GM12891 (cell line): Measurements from ENCODE around the gene BPIFA2.
"Not testable (repeated sequence)": the region's sequence is repeated elsewhere in the genome, so short reads cannot be mapped to it uniquely, and the experiment has no call there.

ENCODE experiments used
- DNase-seq: peaks from one replicate; pipeline ENCODE4 v3.0.0; 2011; ENCODE audit warnings: low spot score; ENCODE audit not compliant: insufficient read length
- FAIRE-seq: peaks from 2 replicates; lab custom pipeline; 2011; peaks lifted over from hg19 to GRCh38; lab: Jason Lieb, UNC
- PAX5 ChIP-seq: IDR thresholded peaks from 2 replicates; pipeline ENCODE4 v1.6.1; 2011; ENCODE audit warnings: low read length, moderate library complexity, mild to moderate bottlenecking; ENCODE audit not compliant: insufficient read depth, severe bottlenecking
- POLR2A ChIP-seq: IDR thresholded peaks from 2 replicates; pipeline ENCODE4 v1.6.1; 2011; ENCODE audit warnings: low read depth, low read length, control low read depth
- POLR2AphosphoS5 ChIP-seq: IDR thresholded peaks from 2 replicates; pipeline ENCODE4 v1.6.1; 2011; ENCODE audit warnings: low read depth, low read length, control low read depth
- POU2F2 ChIP-seq: IDR thresholded peaks from 2 replicates; pipeline ENCODE4 v1.6.1; 2011; ENCODE audit warnings: low read depth, mild to moderate bottlenecking, control low read depth, low read length, moderate library complexity
- SPI1 ChIP-seq: IDR thresholded peaks from 2 replicates; pipeline ENCODE4 v1.6.1; 2011; ENCODE audit warnings: low read depth, low read length, control low read depth
- TAF1 ChIP-seq: IDR thresholded peaks from 2 replicates; pipeline ENCODE4 v1.6.1; 2011; ENCODE audit warnings: low read depth, low read length, control low read depth

Gene BPIFA2

DNA sequence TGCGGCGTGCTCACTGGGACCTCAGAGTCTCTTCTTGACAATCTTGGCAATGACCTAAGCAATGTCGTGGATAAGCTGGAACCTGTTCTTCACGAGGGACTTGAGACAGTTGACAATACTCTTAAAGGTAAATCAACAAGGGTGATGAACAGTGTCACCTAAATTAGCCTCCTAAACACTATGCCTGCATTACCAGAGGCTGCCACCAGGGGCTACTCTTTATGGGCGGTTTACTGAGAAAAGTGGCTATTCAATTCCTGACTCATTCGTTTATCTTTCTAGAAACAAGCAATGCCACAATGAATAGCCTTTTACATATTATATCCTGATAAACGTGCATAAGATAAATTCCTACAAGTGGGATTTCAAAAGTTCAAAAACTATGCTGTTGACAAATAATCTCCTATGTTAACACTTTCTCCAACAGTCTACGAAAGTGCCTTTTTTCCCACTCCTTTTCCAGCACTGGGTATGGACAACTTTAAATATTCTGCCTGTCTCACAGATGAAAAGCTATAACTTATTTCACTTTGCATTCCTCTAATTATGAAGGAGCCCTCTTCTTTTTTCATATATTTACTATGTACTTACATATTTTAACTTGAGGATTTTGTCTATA, 1.3 kb downstream of the BPIFA2 start:
- TF ChIP-seq POLR2AphosphoS5 (no peak), POLR2A (no peak), POU2F2 (no peak), PAX5 (no peak)
- no peak for FAIRE-seq
- DNase-seq = no peak

DNA sequence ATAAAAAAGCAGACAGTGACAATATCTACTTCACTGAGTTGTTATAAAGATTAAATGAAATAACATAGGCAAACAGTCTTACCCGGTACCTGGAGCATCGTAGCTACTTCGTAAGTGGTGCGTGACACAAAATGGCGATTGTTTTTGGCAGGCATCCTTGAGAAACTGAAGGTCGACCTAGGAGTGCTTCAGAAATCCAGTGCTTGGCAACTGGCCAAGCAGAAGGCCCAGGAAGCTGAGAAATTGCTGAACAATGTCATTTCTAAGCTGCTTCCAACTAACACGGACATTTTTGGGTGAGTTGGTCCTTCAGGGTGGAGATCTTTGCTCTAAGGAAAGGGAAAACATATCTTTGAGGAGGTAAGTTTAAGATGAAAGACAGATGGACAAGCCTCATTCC, 4.8 kb downstream of the BPIFA2 start:
- FAIRE-seq (no peak), DNase-seq (no peak)
- TF ChIP-seq POU2F2 (no peak), POLR2A (no peak), PAX5 (no peak), TAF1 (no peak), SPI1 (no peak), POLR2AphosphoS5 (no peak)

DNA sequence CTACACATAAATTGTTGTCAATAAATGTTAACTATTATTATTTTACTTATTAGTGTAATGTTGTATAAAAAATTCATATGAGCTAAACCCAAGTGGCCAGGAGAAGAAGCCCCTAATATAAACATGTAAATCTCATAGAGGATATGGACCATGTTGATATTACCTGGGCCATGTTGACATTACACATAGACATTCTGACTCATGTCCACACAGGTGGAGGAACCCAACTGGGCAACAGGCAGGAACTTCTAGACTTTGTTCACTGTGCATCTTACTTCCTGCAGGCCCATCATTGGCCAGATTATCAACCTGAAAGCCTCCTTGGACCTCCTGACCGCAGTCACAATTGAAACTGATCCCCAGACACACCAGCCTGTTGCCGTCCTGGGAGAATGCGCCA, 7.2 kb downstream of the BPIFA2 start:
- DNase-seq (no peak), FAIRE-seq (no peak)
- TF ChIP-seq TAF1 (no peak), SPI1 (no peak)

DNA sequence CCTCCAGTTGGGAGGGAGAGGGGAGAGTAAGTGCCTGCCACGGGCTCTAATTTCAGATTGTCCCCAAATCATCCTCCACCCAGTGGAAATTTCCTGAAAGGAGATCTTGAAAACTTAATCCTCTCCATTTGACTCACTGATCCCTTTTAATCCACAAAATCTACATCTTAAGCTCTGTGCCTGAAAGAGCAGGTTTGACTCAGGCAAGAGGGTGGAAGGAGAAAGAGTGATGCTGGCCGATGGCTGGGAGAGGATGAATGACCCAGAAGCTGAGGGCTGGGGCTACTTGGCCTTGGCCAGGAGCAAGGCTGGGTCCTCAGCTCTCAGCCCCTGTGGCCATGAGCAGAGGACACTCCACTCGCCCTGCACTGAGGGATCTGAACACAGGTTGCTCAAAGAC, 8.1 kb downstream of the BPIFA2 start:
- FAIRE-seq (no peak), DNase-seq (no peak)
- TF ChIP-seq PAX5 (no peak), TAF1 (no peak), POU2F2 (no peak), POLR2AphosphoS5 (no peak), SPI1 (no peak), POLR2A (no peak)

DNA sequence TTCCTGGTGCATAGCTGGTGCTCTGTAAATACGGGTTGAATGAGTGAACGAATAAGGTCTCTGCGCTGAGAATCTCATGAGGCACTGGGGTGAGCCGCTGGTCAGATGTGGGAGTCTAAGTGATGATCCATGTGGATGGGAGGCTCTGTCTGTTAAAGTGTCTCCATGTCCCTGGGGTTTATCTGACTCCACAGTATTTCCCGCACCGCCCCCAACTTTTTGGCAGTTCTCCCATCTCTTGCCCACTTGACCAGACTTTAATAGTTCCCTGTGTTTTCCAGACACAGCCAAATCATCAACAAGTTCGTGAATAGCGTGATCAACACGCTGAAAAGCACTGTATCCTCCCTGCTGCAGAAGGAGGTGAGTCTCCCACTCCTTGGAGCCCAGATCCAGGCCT, 9.9 kb downstream of the BPIFA2 start:
- no peak for FAIRE-seq
- no peak for TF ChIP-seq SPI1
- TF ChIP-seq PAX5 = no peak
- no peak for TF ChIP-seq POLR2A
- TF ChIP-seq POLR2AphosphoS5 = no peak
- no peak for TF ChIP-seq TAF1
- TF ChIP-seq POU2F2 = no peak
- DNase-seq = no peak

DNA sequence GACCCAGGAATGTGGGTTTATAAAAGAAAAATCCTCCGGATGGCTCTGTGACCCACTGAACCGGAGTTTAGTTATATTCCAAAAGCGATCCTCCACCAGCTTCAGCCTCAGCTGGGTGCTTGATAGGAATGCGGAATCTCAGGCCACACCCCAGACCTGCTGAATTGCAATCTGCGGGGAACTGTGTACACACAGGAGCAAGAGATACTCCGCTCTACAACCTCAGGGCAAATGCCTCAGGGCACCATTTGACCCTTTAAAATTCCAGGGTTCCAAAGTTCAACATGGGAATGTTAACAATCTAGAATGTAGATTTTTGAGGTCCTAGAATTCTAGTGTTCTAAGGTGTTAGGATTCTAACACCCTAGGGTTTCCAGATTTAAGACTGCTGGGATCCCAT, 10.8 kb downstream of the BPIFA2 start:
- no peak for TF ChIP-seq POLR2A
- no peak for TF ChIP-seq SPI1
- TF ChIP-seq POLR2AphosphoS5 = no peak
- no peak for TF ChIP-seq POU2F2
- no peak for TF ChIP-seq TAF1
- TF ChIP-seq PAX5 = no peak
- DNase-seq (no peak), FAIRE-seq (no peak)

DNA sequence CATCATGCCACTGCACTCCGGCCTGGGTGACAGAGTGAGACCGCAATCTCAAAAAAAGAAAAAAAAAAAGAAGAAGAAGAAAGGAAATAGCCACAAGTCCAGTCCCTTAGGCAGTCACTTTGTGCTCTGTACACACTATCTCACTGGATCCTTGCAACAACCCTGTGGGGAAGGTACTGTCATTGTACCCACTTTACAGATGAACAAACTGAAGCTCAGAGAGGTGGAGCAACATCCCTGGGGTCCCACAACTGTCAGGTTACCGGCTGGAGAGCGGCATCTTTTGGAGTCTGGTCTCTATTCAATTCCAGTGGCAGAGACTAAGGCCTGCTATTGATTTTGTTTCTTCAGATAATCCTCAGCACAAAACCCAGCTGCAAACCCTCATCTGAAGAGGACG, 12.2 kb downstream of the BPIFA2 start:
- DNase-seq (no peak), FAIRE-seq (no peak)
- TF ChIP-seq POLR2A (no peak), POLR2AphosphoS5 (no peak), TAF1 (no peak), PAX5 (no peak)

DNA sequence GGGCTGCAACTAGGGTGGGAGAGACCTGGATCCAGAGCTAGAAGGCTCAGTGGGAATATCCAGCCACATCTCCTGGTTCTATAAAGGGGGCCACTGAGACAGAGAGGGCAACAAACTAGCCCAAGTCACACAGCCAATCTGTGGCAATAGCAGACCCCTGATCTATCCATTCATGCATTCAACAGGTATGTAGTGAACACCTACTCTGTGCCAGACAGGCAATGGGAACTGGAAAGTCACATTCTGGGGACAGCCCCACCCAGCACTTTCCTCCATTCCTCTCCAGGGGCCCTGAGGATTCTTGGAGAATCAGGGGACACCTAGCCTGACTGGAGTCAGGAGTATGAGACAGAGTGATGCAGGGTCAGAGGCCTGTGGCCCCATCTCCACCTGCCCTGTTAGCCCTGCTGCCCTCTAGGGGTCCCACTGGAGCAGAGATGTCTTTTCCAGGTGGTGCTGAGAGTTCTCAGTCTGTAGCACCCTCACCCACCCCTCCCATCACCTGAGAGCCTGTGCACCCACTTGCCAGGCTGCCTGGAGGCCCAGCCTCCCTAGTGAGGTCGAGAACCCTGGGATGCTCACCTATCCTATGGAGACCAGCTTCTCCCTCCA, 13.6 kb downstream of the BPIFA2 start:
- FAIRE-seq = no peak
- TF ChIP-seq POU2F2 (no peak), PAX5 (no peak), SPI1 (no peak), POLR2A (no peak), TAF1 (no peak), POLR2AphosphoS5 (no peak)
- DNase-seq = no peak

DNA sequence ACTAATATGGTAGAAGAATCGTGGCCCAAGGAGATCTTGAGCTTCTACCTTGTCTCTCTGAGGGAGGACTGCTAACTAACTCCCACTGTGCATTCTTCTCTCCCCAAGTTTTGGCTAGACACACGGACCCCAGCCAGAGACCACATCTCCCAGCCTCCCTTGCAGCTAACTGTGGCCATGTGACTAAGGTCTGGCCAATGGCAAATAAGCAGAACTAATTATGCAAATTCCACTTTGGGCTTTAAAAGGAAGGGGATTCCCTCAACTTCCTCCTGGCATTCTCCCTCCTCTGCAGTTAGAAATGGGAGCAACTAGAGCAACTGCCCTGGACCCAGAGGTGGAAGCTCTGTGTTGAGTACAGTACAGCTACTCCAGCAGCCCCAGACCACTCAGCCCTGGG, 15.4 kb downstream of the BPIFA2 start:
- FAIRE-seq (no peak), DNase-seq (no peak)
- TF ChIP-seq SPI1 (no peak), POLR2AphosphoS5 (no peak), PAX5 (no peak), POLR2A (no peak), TAF1 (no peak), POU2F2 (no peak)

DNA sequence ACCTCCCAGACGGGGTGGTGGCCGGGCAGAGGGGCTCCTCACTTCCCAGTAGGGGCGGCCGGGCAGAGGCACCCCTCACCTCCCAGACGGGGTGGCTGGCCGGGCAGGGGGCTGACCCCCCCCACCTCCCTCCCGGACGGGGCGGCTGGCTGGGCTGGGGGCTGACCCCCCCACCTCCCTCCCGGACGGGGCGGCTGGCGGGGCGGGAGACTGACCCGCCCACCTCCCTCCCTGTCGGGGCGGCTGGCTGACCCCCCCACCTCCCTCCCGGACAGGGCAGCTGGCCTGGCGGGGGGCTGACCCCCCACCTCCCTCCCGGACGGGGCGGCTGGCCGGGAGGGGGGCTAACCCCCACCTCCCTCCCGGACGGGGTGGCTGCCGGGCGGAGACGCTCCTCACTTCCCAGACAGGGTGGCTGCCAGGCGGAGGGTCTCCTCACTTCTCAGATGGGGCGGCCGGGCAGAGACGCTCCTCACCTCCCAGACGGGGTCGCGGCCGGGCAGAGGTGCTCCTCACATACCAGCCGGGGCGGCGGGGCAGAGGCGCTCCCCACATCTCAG, 17.2 kb downstream of the BPIFA2 start:
- DNase-seq, FAIRE-seq: not testable (repeated sequence)

DNA sequence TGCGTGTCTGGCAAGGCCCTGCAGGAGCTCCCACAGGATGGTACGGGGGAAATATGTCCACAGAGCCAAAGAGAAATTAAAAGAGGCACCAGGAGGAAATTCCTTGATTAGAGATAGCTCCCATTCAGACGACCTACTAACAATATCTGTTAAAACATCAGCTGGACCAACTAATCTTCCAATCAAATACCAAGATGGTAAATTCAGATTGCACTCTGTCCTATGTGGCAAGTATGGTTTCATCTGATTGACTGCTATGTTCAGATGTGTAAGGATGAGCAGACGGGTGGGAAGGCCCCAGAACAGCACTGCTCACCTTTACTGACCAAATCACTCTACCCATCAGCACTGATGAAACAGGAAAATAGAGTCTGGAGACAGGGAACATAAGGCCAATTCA, 19.5 kb downstream of the BPIFA2 start:
- FAIRE-seq (no peak), DNase-seq (no peak)
- no peak for TF ChIP-seq POLR2A
- no peak for TF ChIP-seq PAX5
- no peak for TF ChIP-seq TAF1
- no peak for TF ChIP-seq POU2F2
- TF ChIP-seq POLR2AphosphoS5 = no peak
- TF ChIP-seq SPI1 = no peak
